Measurements from ENCODE around the gene ANKRD55. TPM values are rescaled to one million over a fixed set of nuclear protein-coding genes. Genes with fewer than 3 reads are reported as not detected.

The ANKRD55 gene
- total and polyA plus RNA-seq, 2 of the 8 experiments (the other 6 are each of a cell fraction or from before 2014, with no cell fraction given), result not detected

DNA sequence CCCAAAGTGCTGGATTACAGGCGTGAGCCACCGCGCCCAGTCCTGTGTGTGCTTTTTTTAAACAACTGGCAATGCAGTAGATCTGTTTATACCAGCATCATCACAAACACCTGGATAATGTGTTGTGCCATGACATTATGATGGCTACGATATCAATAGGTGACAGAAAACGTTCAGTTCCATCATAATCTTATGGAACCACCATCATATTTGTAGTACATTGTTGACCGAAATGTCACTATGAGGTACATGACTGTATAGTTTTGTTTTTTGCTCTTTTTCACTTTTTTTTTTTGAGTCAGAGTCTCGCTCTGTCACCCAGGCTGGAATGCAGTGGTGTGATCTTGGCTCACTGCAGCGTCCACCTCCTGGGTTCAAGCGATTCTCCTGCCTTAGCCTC is 24.4 kb downstream of the ANKRD55 start:
- H3K23me2 ChIP-seq (ENCODE audit: low read depth, low read length), result no peaks in the 10 kb centered on the region
- no peak overlapping the region for H3K4me3 ChIP-seq (ENCODE audit: extremely low read depth in 1 of 4, insufficient read depth in 2 of 4, low read depth in 3 of 4, low read length in 4 of 4)
- no peaks in the 10 kb centered on the region for H3K79me1 ChIP-seq (ENCODE audit: low read depth, low read length)
- no peak overlapping the region for H3K9ac ChIP-seq (replicated peaks in 1 of 4; ENCODE audit: extremely low read depth in 1 of 4, low read depth in 3 of 4, low read length in 3 of 4)
- H3K4me1 ChIP-seq (replicated peaks in 1 of 4; ENCODE audit: control insufficient read depth in 3 of 4, insufficient read depth in 4 of 4, low read length in 3 of 4), result no peaks in the 10 kb centered on the region
- H3K27me3 ChIP-seq (replicated peaks in 1 of 4; ENCODE audit: control insufficient read depth in 3 of 4, extremely low read depth in 1 of 4, insufficient read depth in 3 of 4, low read length in 3 of 4), result no peaks in the 10 kb centered on the region
- POLR2A ChIA-PET (ENCODE audit: partially characterized antibody), result no interaction called here
- H3K4me2 ChIP-seq (ENCODE audit: insufficient read depth in 1 of 2, low read depth in 2 of 2, low read length in 2 of 2), result no peak overlapping the region
- no peak overlapping the region for H2BK12ac ChIP-seq (ENCODE audit: low read depth, low read length)
- FAIRE-seq, result no peak
- H2BK20ac ChIP-seq (ENCODE audit: low read length), result no peak overlapping the region
- H3K23ac ChIP-seq (ENCODE audit: insufficient read length), result no peak overlapping the region
- H3K56ac ChIP-seq (replicated peaks; ENCODE audit: insufficient read length, low read depth, low read length), result no peak overlapping the region
- no peak overlapping the region for H2BK15ac ChIP-seq (ENCODE audit: low read length)
- WGBS, 2 experiments (ENCODE audit: extremely low coverage in 1 of 2, insufficient coverage in 1 of 2, insufficient read length in 1 of 2, insufficient replicate concordance in 2 of 2, low coverage in 1 of 2, low lambda C conversion rate in 2 of 2, missing lambda C conversion rate in 1 of 2), result 94% methylated on average over 9 of the region's 9 CpGs; no CpG with 5 or more reads in 1 of the 2 experiments
- no peak overlapping the region for H2AK5ac ChIP-seq (ENCODE audit: low read depth, low read length)
- no peak overlapping the region for H2BK5ac ChIP-seq (ENCODE audit: low read depth, low read length)
- H3K9me3 ChIP-seq (ENCODE audit: insufficient read depth in 2 of 2, low read depth in 1 of 2, low read length in 1 of 2), result no peaks in the 10 kb centered on the region
- no peak overlapping the region for H3K27ac ChIP-seq (ENCODE audit: low read depth, low read length)
- H2AFZ ChIP-seq (ENCODE audit: low read length), result no peak overlapping the region
- TF ChIP-seq, protein P1, sequence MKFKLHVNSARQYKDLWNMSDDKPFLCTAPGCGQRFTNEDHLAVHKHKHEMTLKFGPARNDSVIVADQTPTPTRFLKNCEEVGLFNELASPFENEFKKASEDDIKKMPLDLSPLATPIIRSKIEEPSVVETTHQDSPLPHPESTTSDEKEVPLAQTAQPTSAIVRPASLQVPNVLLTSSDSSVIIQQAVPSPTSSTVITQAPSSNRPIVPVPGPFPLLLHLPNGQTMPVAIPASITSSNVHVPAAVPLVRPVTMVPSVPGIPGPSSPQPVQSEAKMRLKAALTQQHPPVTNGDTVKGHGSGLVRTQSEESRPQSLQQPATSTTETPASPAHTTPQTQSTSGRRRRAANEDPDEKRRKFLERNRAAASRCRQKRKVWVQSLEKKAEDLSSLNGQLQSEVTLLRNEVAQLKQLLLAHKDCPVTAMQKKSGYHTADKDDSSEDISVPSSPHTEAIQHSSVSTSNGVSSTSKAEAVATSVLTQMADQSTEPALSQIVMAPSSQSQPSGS (IDR thresholded peaks at IDR 0.05; ENCODE audit: low read length), result no peak
- TF ChIP-seq TCF12 (IDR thresholded peaks at IDR 0.05; ENCODE audit: low read depth, low read length) (no peak), BRCA1 (IDR thresholded peaks at IDR 0.05; ENCODE audit: low read depth, low read length) (no peak), SIX5 (IDR thresholded peaks at IDR 0.05; ENCODE audit: low read depth, low read length) (no peak), TAF7 (optimal IDR thresholded peaks at IDR 0.05; ENCODE audit: borderline replicate concordance, low read depth, low read length) (no peak), FOSL1 (IDR thresholded peaks at IDR 0.05; ENCODE audit: insufficient read depth, low read depth, low read length) (no peak), TEAD4 (IDR thresholded peaks at IDR 0.05; ENCODE audit: low read depth, low read length) (no peak), POU5F1 (IDR thresholded peaks at IDR 0.05; ENCODE audit: low read depth, low read length) (no peak), PHF8 (conservative IDR thresholded peaks at IDR 0.05; ENCODE audit: low read depth, low read length) (no peak), GABPA (IDR thresholded peaks at IDR 0.05; ENCODE audit: borderline replicate concordance, insufficient read depth, low read length) (no peak)
- TF ChIP-seq, protein P2, sequence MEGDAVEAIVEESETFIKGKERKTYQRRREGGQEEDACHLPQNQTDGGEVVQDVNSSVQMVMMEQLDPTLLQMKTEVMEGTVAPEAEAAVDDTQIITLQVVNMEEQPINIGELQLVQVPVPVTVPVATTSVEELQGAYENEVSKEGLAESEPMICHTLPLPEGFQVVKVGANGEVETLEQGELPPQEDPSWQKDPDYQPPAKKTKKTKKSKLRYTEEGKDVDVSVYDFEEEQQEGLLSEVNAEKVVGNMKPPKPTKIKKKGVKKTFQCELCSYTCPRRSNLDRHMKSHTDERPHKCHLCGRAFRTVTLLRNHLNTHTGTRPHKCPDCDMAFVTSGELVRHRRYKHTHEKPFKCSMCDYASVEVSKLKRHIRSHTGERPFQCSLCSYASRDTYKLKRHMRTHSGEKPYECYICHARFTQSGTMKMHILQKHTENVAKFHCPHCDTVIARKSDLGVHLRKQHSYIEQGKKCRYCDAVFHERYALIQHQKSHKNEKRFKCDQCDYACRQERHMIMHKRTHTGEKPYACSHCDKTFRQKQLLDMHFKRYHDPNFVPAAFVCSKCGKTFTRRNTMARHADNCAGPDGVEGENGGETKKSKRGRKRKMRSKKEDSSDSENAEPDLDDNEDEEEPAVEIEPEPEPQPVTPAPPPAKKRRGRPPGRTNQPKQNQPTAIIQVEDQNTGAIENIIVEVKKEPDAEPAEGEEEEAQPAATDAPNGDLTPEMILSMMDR (IDR thresholded peaks at IDR 0.05; ENCODE audit: control extremely low read depth in 1 of 3, insufficient read depth in 1 of 3, low read depth in 1 of 3, low read length in 3 of 3), result no peak
- no peak overlapping the region for H2BK120ac ChIP-seq (replicated peaks; ENCODE audit: low read depth, low read length)
- no peaks in the 10 kb centered on the region for H4K20me1 ChIP-seq (replicated peaks in 1 of 2; ENCODE audit: control insufficient read depth in 1 of 2, insufficient read depth in 2 of 2, low read length in 2 of 2)
- CTCF ChIA-PET (ENCODE audit: partially characterized antibody), result no interaction called here
- DNase-seq (ENCODE audit: low read depth in 1 of 2, low spot score in 2 of 2), result no peak
- H3K4ac ChIP-seq (replicated peaks; ENCODE audit: insufficient read length, low read depth, low read length), result no peak overlapping the region
- no peak overlapping the region for H4K8ac ChIP-seq (ENCODE audit: extremely low read depth, insufficient read depth, low read length)
- H4K91ac ChIP-seq (replicated peaks; ENCODE audit: insufficient read length, low read length), result no peak overlapping the region
- H3K14ac ChIP-seq (ENCODE audit: insufficient read length), result no peak overlapping the region
- H4K5ac ChIP-seq (ENCODE audit: insufficient read length, low read depth, low read length), result no peak overlapping the region
- H3K18ac ChIP-seq (ENCODE audit: extremely low read depth, low read length), result no peak overlapping the region
- H3K36me3 ChIP-seq (ENCODE audit: control insufficient read depth in 2 of 4, insufficient read depth in 4 of 4, low read length in 3 of 4), result no peaks in the 10 kb centered on the region
- H3K79me2 ChIP-seq (ENCODE audit: control insufficient read depth in 1 of 2, insufficient read depth in 2 of 2, low read length in 2 of 2), result no peaks in the 10 kb centered on the region
